Gastroesophageal sphincter (tissue), 3 donors: ENCODE results near the gene UTP14A.
A peak's percentile ranks its signal among the peaks of the same experiment; 100 is the strongest.

ENCODE experiments used
- CTCF ChIP-seq, 4 experiments: fragments of 200-600 bp in 2 of 4; fragments of 450-650 bp in 2 of 4; sonication (generic) in 1 of 4; IDR thresholded peaks; one replicate each; pipeline ENCODE4 v1.5.1; 2017 to 2019; ENCODE audit warnings: antibody characterized with exemption in 4 of 4, mild to moderate bottlenecking in 2 of 4, moderate library complexity in 2 of 4
- EP300 ChIP-seq: sonication (generic); formaldehyde crosslinking; IDR thresholded peaks from one replicate; pipeline ENCODE4 v1.6.1; 2017; ENCODE audit warnings: antibody characterized with exemption, mild to moderate bottlenecking
- POLR2A ChIP-seq, 2 donors: fragments of 450-650 bp; IDR thresholded peaks; one replicate each; pipeline ENCODE4 v1.6.1; 2017; ENCODE audit warnings: antibody characterized with exemption in 2 of 2, mild to moderate bottlenecking in 2 of 2, moderate library complexity in 1 of 2

DNA sequence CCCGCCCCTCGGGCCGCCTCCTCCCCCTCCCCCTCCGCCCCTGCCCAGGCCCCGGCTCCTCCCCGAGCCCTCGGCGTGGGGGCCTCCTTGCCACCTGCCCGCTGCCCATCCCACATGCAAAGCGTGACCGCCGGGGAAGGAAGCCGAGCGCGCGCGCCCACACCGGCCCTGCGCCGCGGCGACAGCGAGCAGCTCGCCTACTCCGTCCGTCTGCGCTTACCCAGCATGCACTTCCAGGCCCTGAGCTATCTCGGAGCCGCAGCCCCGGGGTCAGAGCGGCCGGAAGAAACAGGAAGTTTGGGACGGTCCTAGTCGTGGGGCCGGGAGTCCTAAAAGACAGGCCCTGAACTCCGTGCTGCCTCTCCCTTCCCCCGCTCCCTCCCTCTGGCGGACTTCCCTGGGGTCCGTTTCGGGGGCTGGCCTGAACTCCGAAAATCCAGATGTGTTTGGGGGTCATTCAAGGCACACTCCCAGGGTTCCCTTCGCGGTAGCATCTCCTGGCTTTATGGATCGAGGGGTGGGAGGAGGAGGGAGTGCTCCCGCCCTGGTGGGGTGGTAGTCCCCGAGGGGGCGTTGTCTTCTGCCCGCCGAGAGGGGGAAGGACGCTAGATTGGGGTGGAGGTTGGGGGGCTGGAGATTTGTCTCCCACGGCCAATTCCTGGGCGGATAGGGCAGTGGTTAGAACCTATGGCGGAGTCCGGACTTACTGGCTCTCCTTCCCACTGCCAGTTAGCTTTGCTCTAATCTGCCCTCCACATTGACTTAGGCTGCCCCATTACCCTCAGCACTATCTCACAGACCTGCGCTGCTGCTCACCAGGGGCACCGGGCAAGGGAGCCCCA lies 51.5 kb downstream of the UTP14A start:
- TF ChIP-seq CTCF (IDR thresholded peaks at IDR 0.05) (no peak), POLR2A (IDR thresholded peaks at IDR 0.05) (peak in 1 of 2 donors; percentile 38), EP300 (no peak)
